ENCODE measurements around the gene CDH18. TPM values are rescaled to one million over a fixed set of nuclear protein-coding genes. Genes with fewer than 3 reads are reported as not detected.

The CDH18 gene
- total RNA-seq, 1 experiment from 2014 or later: 0.86 TPM

DNA sequence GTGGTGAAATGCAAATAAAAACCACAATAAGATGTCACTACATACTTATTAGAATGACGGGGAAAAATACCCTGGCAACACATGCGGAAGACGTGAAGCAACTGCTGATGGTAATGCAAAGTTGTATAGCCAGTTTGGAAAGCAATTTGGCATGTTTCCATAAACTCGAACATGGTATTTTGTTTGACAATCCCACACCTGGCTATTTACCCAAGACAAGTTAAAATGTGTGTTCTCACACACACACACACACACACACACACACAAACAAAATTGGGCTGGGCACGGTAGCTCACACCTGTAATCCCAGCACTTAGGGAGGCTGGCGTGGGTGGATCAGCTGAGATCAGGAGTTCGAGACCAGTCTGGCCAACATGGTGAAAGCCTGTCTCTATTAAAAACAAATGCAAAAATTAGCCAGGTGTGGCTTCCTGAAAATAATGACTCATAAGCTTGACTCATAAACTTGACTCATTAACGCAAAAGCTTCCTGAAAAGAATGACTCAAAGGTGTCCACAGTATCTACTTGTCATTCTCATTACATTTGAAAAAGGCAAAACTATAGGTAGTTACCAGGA lies 456.5 kb downstream of the CDH18 start:
- Mint-ChIP-seq H3K36me3 (ENCODE audit: insufficient read depth, unreplicated experiment) (no peaks in the 10 kb centered on the region), H3K4me1 (ENCODE audit: low read depth, unreplicated experiment) (no peaks in the 10 kb centered on the region), H3K4me3 (ENCODE audit: unreplicated experiment) (no peak overlapping the region), H3K27ac (ENCODE audit: unreplicated experiment) (no peak overlapping the region), H3K27me3 (ENCODE audit: insufficient read depth, unreplicated experiment) (no peaks in the 10 kb centered on the region), H3K9me3 (ENCODE audit: unreplicated experiment) (no peaks in the 10 kb centered on the region)
- no TSS peak for BruUV-seq (replicated peaks)
- no peaks in the 10 kb centered on the region for H3K36me3 ChIP-seq (ENCODE audit: control insufficient read depth, insufficient read depth, low read length)
- CTCF ChIA-PET: no interaction called here
- H3K4me1 ChIP-seq: no peaks in the 10 kb centered on the region
- DNase-seq: no peak
- intact Hi-C loops (cut with micrococcal nuclease; ENCODE audit: unreplicated experiment): no loop called here
- H3K4me3 ChIP-seq (ENCODE audit: low read depth, low read length): no peak overlapping the region
- POLR2A ChIA-PET: no interaction called here
- no peaks in the 10 kb centered on the region for H3K27me3 ChIP-seq (replicated peaks; ENCODE audit: control insufficient read depth, insufficient read depth, low read length)
- H3K9me3 ChIP-seq: no peaks in the 10 kb centered on the region
- TF ChIP-seq, protein P1, sequence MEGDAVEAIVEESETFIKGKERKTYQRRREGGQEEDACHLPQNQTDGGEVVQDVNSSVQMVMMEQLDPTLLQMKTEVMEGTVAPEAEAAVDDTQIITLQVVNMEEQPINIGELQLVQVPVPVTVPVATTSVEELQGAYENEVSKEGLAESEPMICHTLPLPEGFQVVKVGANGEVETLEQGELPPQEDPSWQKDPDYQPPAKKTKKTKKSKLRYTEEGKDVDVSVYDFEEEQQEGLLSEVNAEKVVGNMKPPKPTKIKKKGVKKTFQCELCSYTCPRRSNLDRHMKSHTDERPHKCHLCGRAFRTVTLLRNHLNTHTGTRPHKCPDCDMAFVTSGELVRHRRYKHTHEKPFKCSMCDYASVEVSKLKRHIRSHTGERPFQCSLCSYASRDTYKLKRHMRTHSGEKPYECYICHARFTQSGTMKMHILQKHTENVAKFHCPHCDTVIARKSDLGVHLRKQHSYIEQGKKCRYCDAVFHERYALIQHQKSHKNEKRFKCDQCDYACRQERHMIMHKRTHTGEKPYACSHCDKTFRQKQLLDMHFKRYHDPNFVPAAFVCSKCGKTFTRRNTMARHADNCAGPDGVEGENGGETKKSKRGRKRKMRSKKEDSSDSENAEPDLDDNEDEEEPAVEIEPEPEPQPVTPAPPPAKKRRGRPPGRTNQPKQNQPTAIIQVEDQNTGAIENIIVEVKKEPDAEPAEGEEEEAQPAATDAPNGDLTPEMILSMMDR (IDR thresholded peaks at IDR 0.05; ENCODE audit: insufficient read depth in 1 of 2, low read depth in 1 of 2, low read length in 1 of 2, severe bottlenecking in 1 of 2, unreplicated experiment in 1 of 2): no peak

DNA sequence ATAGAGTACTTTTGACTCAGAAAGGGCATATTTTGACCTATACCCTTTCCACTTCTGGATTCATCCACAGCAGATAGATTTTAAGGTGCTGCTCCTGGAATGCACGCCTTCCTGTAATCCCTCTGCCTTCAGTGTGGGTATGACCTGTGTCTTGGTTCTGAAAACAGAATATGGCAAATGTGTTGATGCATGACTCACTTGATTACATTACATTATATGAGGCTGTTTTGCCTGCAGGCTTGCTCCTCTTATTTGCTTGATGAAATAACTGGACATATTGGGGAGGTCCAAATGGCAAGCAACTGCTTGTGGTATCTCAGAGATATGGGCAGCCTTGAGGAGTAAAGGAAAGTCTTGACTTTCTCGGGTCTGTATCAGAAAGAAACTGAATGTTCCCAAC lies 468.6 kb downstream of the CDH18 start:
- H3K9me3 Mint-ChIP-seq (ENCODE audit: unreplicated experiment): no peaks in the 10 kb centered on the region
- H3K4me3 ChIP-seq (ENCODE audit: low read depth, low read length): no peak overlapping the region
- H3K4me1 Mint-ChIP-seq (ENCODE audit: low read depth, unreplicated experiment): no peaks in the 10 kb centered on the region
- H3K36me3 ChIP-seq (ENCODE audit: control insufficient read depth, insufficient read depth, low read length): no peaks in the 10 kb centered on the region
- intact Hi-C loops (cut with micrococcal nuclease; ENCODE audit: unreplicated experiment): no loop called here
- H3K27me3 ChIP-seq (replicated peaks; ENCODE audit: control insufficient read depth, insufficient read depth, low read length): no peaks in the 10 kb centered on the region
- ChIA-PET CTCF (no interaction called here), POLR2A (no interaction called here)
- H3K27me3 Mint-ChIP-seq (ENCODE audit: insufficient read depth, unreplicated experiment): no peaks in the 10 kb centered on the region
- no peak for DNase-seq
- no peaks in the 10 kb centered on the region for H3K4me1 ChIP-seq
- BruUV-seq (replicated peaks): no TSS peak
- H3K4me3 Mint-ChIP-seq (ENCODE audit: unreplicated experiment): no peak overlapping the region
- TF ChIP-seq, protein P1 (IDR thresholded peaks at IDR 0.05; ENCODE audit: insufficient read depth in 1 of 2, low read depth in 1 of 2, low read length in 1 of 2, severe bottlenecking in 1 of 2, unreplicated experiment in 1 of 2): no peak
- no peak overlapping the region for H3K27ac Mint-ChIP-seq (ENCODE audit: unreplicated experiment)
- no peaks in the 10 kb centered on the region for H3K36me3 Mint-ChIP-seq (ENCODE audit: insufficient read depth, unreplicated experiment)
- no peaks in the 10 kb centered on the region for H3K9me3 ChIP-seq

DNA sequence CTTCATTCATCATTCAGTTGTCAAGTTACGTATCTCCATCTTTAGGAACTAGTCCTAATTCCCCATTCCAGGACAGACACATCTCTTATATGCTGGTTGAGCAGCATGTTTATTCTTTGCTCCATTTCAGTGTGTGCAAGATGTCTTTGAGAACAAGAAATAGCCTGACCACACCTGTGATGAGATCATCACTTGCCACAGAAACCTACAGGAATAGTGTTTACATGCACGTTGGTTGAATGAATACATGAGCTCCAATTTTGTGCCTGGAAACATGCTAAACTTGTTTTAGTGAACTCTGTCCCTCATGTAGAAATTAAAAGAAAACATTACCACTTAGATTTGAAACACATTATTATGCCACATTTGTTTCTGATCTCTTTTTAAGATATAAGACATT lies 489.1 kb downstream of the CDH18 start:
- Mint-ChIP-seq H3K4me1 (ENCODE audit: low read depth, unreplicated experiment) (no peaks in the 10 kb centered on the region), H3K4me3 (ENCODE audit: unreplicated experiment) (no peak overlapping the region), H3K36me3 (ENCODE audit: insufficient read depth, unreplicated experiment) (no peaks in the 10 kb centered on the region), H3K9me3 (ENCODE audit: unreplicated experiment) (no peaks in the 10 kb centered on the region), H3K27me3 (ENCODE audit: insufficient read depth, unreplicated experiment) (peaks cover 3% of the 10 kb centered on the region), H3K27ac (ENCODE audit: unreplicated experiment) (no peak overlapping the region)
- no peaks in the 10 kb centered on the region for H3K4me1 ChIP-seq
- POLR2A ChIA-PET: no interaction called here
- no peaks in the 10 kb centered on the region for H3K9me3 ChIP-seq
- DNase-seq: no peak
- TF ChIP-seq, protein P1 (IDR thresholded peaks at IDR 0.05; ENCODE audit: insufficient read depth in 1 of 2, low read depth in 1 of 2, low read length in 1 of 2, severe bottlenecking in 1 of 2, unreplicated experiment in 1 of 2): no peak
- CTCF ChIA-PET: no interaction called here
- BruUV-seq (replicated peaks): no TSS peak
- H3K27me3 ChIP-seq (replicated peaks; ENCODE audit: control insufficient read depth, insufficient read depth, low read length): no peaks in the 10 kb centered on the region
- H3K36me3 ChIP-seq (ENCODE audit: control insufficient read depth, insufficient read depth, low read length): no peaks in the 10 kb centered on the region
- H3K4me3 ChIP-seq (ENCODE audit: low read depth, low read length): no peak overlapping the region
- intact Hi-C loops (cut with micrococcal nuclease; ENCODE audit: unreplicated experiment): no loop called here
